SU-DHL-6 (cell line): ENCODE results near the gene KCNIP3.

ENCODE experiments used
- H2AFZ ChIP-seq: fragments of 200-600 bp; sonication (generic); 2 replicates; pipeline ENCODE4 v1.6.1; 2014; ENCODE audit warnings: low read depth, mild to moderate bottlenecking, moderate library complexity, mixed read lengths, antibody characterized with exemption, low read length; ENCODE audit not compliant: severe bottlenecking
- H3F3A ChIP-seq: fragments of 200-600 bp; shearing (Covaris generic); 2 replicates; pipeline ENCODE4 v1.6.0; 2016; ENCODE audit warnings: antibody characterized with exemption, mild to moderate bottlenecking; ENCODE audit not compliant: insufficient read depth
- H3K27ac ChIP-seq: fragments of 200-600 bp; sonication (generic); 2 replicates; pipeline ENCODE4 v1.5.1; 2016; ENCODE audit warnings: low read depth, mild to moderate bottlenecking, low read length, moderate library complexity, mixed read lengths
- H3K27me3 ChIP-seq: fragments of 200-600 bp; sonication (generic), shearing (Covaris generic); 2 replicates; pipeline ENCODE4 v1.6.0; 2014; ENCODE audit warnings: mild to moderate bottlenecking, low read length
- H3K36me3 ChIP-seq: fragments of 200-600 bp; sonication (generic); 2 replicates; pipeline ENCODE4 v1.6.1; 2014; ENCODE audit warnings: mild to moderate bottlenecking, low read length, mixed read lengths
- H3K4me2 ChIP-seq: fragments of 300-600, 200-600 bp; shearing (Covaris generic), sonication (generic); 2 replicates; pipeline ENCODE4 v1.6.0; 2014; ENCODE audit warnings: low read length, low read depth, mild to moderate bottlenecking; ENCODE audit not compliant: poor library complexity, severe bottlenecking
- H3K4me3 ChIP-seq: fragments of 200-600 bp; sonication (generic); 2 replicates; pipeline ENCODE4 v1.5.1; 2014; ENCODE audit warnings: antibody characterized with exemption, low read length, mild to moderate bottlenecking, mixed read lengths; ENCODE audit not compliant: insufficient read depth, poor library complexity, severe bottlenecking
- H3K79me2 ChIP-seq: fragments of 200-600 bp; sonication (generic); 2 replicates; pipeline ENCODE4 v1.6.1; 2014; ENCODE audit warnings: mild to moderate bottlenecking, low read length, moderate library complexity; ENCODE audit not compliant: insufficient read depth
- H3K9ac ChIP-seq: fragments of 200-600 bp; sonication (generic); 2 replicates; pipeline ENCODE4 v1.7.0; 2014; ENCODE audit warnings: mild to moderate bottlenecking, low read length
- H3K9me2 ChIP-seq: fragments of 200-600 bp; sonication (generic); replicated peaks from 2 replicates; pipeline ENCODE4 v1.6.1; 2014; ENCODE audit warnings: low read length; ENCODE audit not compliant: insufficient read depth
- H3K9me3 ChIP-seq: fragments of 200-600 bp; sonication (generic); 2 replicates; pipeline ENCODE4 v1.6.1; 2014; ENCODE audit warnings: low read length, mixed read lengths; ENCODE audit not compliant: insufficient read depth
- H4K20me1 ChIP-seq: fragments of 200-600 bp; sonication (generic); 2 replicates; pipeline ENCODE4 v1.6.1; 2014; ENCODE audit warnings: low read depth, mild to moderate bottlenecking, antibody characterized with exemption, low read length, moderate library complexity, mixed read lengths
- CTCF ChIP-seq: fragments of 200-600 bp; sonication (generic); IDR thresholded peaks from one replicate; pipeline ENCODE4 v1.5.1; 2017; ENCODE audit warnings: antibody characterized with exemption, mild to moderate bottlenecking, low read length, moderate library complexity; ENCODE audit not compliant: insufficient read depth, poor library complexity, severe bottlenecking
- EZH2phosphoT487 ChIP-seq: fragments of 200-600 bp; sonication (generic), shearing (Covaris generic); conservative IDR thresholded peaks from 2 replicates; pipeline ENCODE4 v1.6.1; 2018; ENCODE audit warnings: mild to moderate bottlenecking, antibody characterized with exemption, low read length, moderate library complexity, mixed read lengths

Gene KCNIP3

GRCh38 chr2:95273566-95274290 is 23.4 kb upstream of the KCNIP3 start:
- no peak overlapping the region for H3K4me2 ChIP-seq
- no peak overlapping the region for H3K4me3 ChIP-seq
- no peak overlapping the region for H2AFZ ChIP-seq

GRCh38 chr2:95274291-95275150 is 22.6 kb upstream of the KCNIP3 start, which contains the start of gene PROM2:
Gene PROM2 (plus strand): TSS chr2:95274449. CDS start chr2:95274586, 137 bp downstream.
- Histone ChIP-seq H3K4me3 (no peak within 1 kb of the TSS), H3K27me3 (no peaks in the 10 kb centered on the region), H2AFZ (no peak within 1 kb of the TSS), H3K9me3 (no peaks in the 10 kb centered on the region), H4K20me1 (no peaks in the 10 kb centered on the region), H3K4me2 (no peak within 1 kb of the TSS), H3K9me2 (no peaks in the 10 kb centered on the region), H3K27ac (no peak within 1 kb of the TSS), H3K79me2 (no peaks in the 10 kb centered on the region), H3F3A (no peaks in the 10 kb centered on the region), H3K36me3 (no peaks in the 10 kb centered on the region), H3K9ac (no peak within 1 kb of the TSS)
- no peak for TF ChIP-seq CTCF
- no peak for TF ChIP-seq EZH2phosphoT487

More at GRCh38 chr2:95273566-95274290, 23.4 kb upstream of the KCNIP3 start:
- TF ChIP-seq CTCF = no peak
- H4K20me1 ChIP-seq = no peaks in the 10 kb centered on the region
- H3K36me3 ChIP-seq = no peaks in the 10 kb centered on the region
- H3K27ac ChIP-seq = no peak overlapping the region
- H3K9ac ChIP-seq = no peak overlapping the region
- H3K9me2 ChIP-seq = no peaks in the 10 kb centered on the region
- H3K9me3 ChIP-seq = no peaks in the 10 kb centered on the region
- no peaks in the 10 kb centered on the region for H3K79me2 ChIP-seq
- no peaks in the 10 kb centered on the region for H3F3A ChIP-seq
- H3K27me3 ChIP-seq = no peaks in the 10 kb centered on the region

GRCh38 chr2:95275151-95275515 is 22.0 kb upstream of the KCNIP3 start:
- H3F3A ChIP-seq = no peaks in the 10 kb centered on the region
- no peak overlapping the region for H3K9ac ChIP-seq
- no peaks in the 10 kb centered on the region for H3K79me2 ChIP-seq
- H3K36me3 ChIP-seq = no peaks in the 10 kb centered on the region
- H4K20me1 ChIP-seq = no peaks in the 10 kb centered on the region
- no peaks in the 10 kb centered on the region for H3K27me3 ChIP-seq
- no peak overlapping the region for H2AFZ ChIP-seq
- H3K27ac ChIP-seq = no peak overlapping the region
- TF ChIP-seq CTCF (no peak), EZH2phosphoT487 (no peak)
- no peak overlapping the region for H3K4me3 ChIP-seq
- H3K9me3 ChIP-seq = no peaks in the 10 kb centered on the region
- no peaks in the 10 kb centered on the region for H3K9me2 ChIP-seq
- H3K4me2 ChIP-seq = no peak overlapping the region
